ENCODE results near the gene ABCE1. TPM values are rescaled to one million over a fixed set of nuclear protein-coding genes. Genes with fewer than 3 reads are reported as not detected.

ABCE1 gene
- total RNA-seq, 2 experiments from 2014 or later, result 164 to 186 TPM

- no peak overlapping the region for H3K4me3 Mint-ChIP-seq
- H3K9me3 Mint-ChIP-seq, result no peaks in the 10 kb centered on the region
- TF ChIP-seq, protein P1, sequence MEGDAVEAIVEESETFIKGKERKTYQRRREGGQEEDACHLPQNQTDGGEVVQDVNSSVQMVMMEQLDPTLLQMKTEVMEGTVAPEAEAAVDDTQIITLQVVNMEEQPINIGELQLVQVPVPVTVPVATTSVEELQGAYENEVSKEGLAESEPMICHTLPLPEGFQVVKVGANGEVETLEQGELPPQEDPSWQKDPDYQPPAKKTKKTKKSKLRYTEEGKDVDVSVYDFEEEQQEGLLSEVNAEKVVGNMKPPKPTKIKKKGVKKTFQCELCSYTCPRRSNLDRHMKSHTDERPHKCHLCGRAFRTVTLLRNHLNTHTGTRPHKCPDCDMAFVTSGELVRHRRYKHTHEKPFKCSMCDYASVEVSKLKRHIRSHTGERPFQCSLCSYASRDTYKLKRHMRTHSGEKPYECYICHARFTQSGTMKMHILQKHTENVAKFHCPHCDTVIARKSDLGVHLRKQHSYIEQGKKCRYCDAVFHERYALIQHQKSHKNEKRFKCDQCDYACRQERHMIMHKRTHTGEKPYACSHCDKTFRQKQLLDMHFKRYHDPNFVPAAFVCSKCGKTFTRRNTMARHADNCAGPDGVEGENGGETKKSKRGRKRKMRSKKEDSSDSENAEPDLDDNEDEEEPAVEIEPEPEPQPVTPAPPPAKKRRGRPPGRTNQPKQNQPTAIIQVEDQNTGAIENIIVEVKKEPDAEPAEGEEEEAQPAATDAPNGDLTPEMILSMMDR (IDR thresholded peaks at IDR 0.05), result no peak
- intact Hi-C loops (cut with micrococcal nuclease), result loop anchor here (5.0 kb wide), 1 partner anchor 879 kb away; no protein-coding TSS in a partner anchor
- peaks cover 30% of the 10 kb centered on the region for H3K4me1 Mint-ChIP-seq (ENCODE audit: low read depth)
- no peaks in the 10 kb centered on the region for H3K27me3 Mint-ChIP-seq
- peak overlapping the region; percentile 62 for H3K27ac Mint-ChIP-seq
- ATAC-seq (peak; percentile 64), DNase-seq (no peak)
- H3K36me3 Mint-ChIP-seq (ENCODE audit: low read depth), result peaks cover 5% of the 10 kb centered on the region
- CTCF ChIA-PET, result no interaction called here
- POLR2A ChIA-PET, result no interaction called here
Measured at GRCh38 chr4:145056325-145057130, 41.6 kb upstream of the ABCE1 start.

DNA sequence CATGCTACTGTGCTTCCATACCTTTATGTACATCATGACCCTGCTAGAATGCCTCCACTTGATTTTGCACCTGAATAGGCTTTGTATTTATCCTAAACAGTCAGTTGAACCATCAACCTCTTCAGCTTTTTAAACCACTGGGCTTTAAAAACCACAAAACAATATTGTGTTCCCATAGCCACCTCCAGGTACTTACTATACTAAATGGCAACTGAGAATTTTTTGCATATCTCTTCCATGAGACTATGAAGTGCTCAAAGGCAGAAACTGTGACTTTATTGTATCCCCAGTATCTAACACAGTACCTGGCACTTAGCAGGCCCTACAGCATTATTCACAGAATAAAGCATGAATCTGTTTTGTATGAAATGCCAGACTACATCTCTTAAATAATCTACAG is 39.9 kb upstream of the ABCE1 start:
- H3K27me3 Mint-ChIP-seq, result no peaks in the 10 kb centered on the region
- DNase-seq, result no peak
- TF ChIP-seq, protein P1 (IDR thresholded peaks at IDR 0.05), result no peak
- H3K4me1 Mint-ChIP-seq (ENCODE audit: low read depth), result peaks cover 30% of the 10 kb centered on the region
- CTCF ChIA-PET, result interaction anchor here (0.7 to 1.0 kb wide), 2 partner anchors 14 to 38 kb away, joined by 3 read pairs; no protein-coding TSS in a partner anchor
- H3K4me3 Mint-ChIP-seq, result no peak overlapping the region
- H3K36me3 Mint-ChIP-seq (ENCODE audit: low read depth), result peaks cover 9% of the 10 kb centered on the region
- H3K9me3 Mint-ChIP-seq, result no peaks in the 10 kb centered on the region
- H3K27ac Mint-ChIP-seq, result no peak overlapping the region
- intact Hi-C loops (cut with micrococcal nuclease), result loop anchor here (5.0 kb wide), 1 partner anchor 881 kb away; no protein-coding TSS in a partner anchor
- no peak for ATAC-seq
- POLR2A ChIA-PET, result no interaction called here

DNA sequence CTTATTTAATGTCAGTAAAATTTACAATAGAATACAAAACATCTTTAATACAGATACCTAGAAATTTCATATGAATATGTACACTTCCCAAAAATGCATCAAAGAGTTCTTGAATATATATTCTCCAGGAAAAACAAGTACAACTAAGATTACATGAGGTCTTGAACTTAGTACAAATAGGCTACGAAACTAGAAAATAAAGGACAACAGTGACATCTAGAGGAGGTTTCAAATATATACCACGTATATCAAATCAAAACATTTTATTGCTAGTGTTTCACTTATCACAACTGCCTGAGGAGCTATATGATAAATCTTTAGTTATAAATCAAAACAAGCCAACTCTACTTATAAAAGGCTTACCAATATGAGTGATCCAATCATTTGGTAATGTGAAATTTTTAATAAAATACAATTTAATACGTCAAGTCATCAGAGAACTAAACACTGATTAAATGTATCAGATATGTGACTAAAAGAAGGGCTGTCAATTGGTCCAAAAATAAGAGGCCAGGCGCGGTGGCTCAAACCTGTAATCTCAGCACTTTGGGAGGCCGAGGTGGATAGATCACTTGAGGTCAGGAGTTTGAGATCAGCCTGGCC is 36.7 kb upstream of the ABCE1 start:
- TF ChIP-seq, protein P1 (IDR thresholded peaks at IDR 0.05), result peak; percentile 75
- no peak overlapping the region for H3K4me3 Mint-ChIP-seq
- intact Hi-C loops (cut with micrococcal nuclease), result no loop called here
- ATAC-seq (peak; percentile 62), DNase-seq (no peak)
- no peaks in the 10 kb centered on the region for H3K27me3 Mint-ChIP-seq
- H3K4me1 Mint-ChIP-seq (ENCODE audit: low read depth), result peaks cover 29% of the 10 kb centered on the region
- peaks cover 4% of the 10 kb centered on the region for H3K36me3 Mint-ChIP-seq (ENCODE audit: low read depth)
- ChIA-PET POLR2A (no interaction called here), CTCF (interaction anchor here (0.6 to 2.3 kb wide), 14 partner anchors 8 to 892 kb away, joined by 3 to 13 read pairs (median 4); no protein-coding TSS in a partner anchor)
- H3K27ac Mint-ChIP-seq, result no peak overlapping the region
- H3K9me3 Mint-ChIP-seq, result no peaks in the 10 kb centered on the region

DNA sequence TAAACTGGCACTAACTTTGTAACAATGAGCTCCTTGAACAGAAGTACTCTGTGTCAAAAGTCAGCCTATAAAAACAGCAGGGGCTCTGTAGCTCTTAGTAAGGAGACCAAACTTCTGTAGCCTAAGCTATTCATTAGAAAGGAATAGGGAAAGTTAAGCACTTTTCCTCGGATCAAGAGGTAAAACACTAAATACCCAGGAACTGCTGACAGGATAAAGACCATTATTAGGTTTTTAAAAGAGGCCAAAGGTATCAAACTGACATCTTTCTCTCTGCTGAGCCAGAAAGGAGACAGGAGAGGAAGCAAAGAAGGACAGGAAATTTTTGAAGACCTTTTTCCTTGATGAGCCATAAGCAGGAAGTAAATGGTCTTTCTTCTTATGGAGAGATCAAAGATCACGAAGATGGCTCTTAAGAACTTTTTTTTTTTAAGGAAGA is 32.0 kb upstream of the ABCE1 start:
- H3K4me1 Mint-ChIP-seq (ENCODE audit: low read depth), result peaks cover 23% of the 10 kb centered on the region
- H3K4me3 Mint-ChIP-seq, result no peak overlapping the region
- ATAC-seq (no peak), DNase-seq (no peak)
- H3K36me3 Mint-ChIP-seq (ENCODE audit: low read depth), result peaks cover 7% of the 10 kb centered on the region
- peak overlapping the region; percentile 4 for H3K27ac Mint-ChIP-seq
- ChIA-PET POLR2A (interaction anchor here (0.7 kb wide), 2 partner anchors 54 to 170 kb away, joined by 3 to 4 read pairs; no protein-coding TSS in a partner anchor), CTCF (interaction anchor here (1.3 kb wide), 1 partner anchor 10 kb away, joined by 4 read pairs; no protein-coding TSS in a partner anchor)
- TF ChIP-seq, protein P1 (IDR thresholded peaks at IDR 0.05), result no peak
- H3K27me3 Mint-ChIP-seq, result no peaks in the 10 kb centered on the region
- no peaks in the 10 kb centered on the region for H3K9me3 Mint-ChIP-seq
- intact Hi-C loops (cut with micrococcal nuclease), result no loop called here
